OCI-LY1 (cell line): ENCODE measurements around the gene TIMM44.

Experiments used
- CTCF ChIP-seq: fragments of 200-600 bp; sonication (generic), shearing (Covaris generic); IDR thresholded peaks from 2 replicates; pipeline ENCODE4 v1.5.1; 2017; ENCODE audit warnings: mild to moderate bottlenecking, antibody characterized with exemption, low read length, moderate library complexity, mixed read lengths
- EZH2 ChIP-seq: fragments of 200-600 bp; sonication (generic), shearing (Covaris generic); IDR thresholded peaks from 2 replicates; pipeline ENCODE4 v1.8.0; 2017; ENCODE audit warnings: borderline replicate concordance, mixed run types, mild to moderate bottlenecking, antibody characterized with exemption, low read length, moderate library complexity, mixed read lengths

- no peak for TF ChIP-seq CTCF
- no peak for TF ChIP-seq EZH2
Observed at GRCh38 chr19:7955696-7956095, 12.2 kb upstream of the TIMM44 start.
